Measurements from ENCODE around the gene NUS1.

GRCh38 chr6:117718895-117719294, 43.6 kb downstream of the NUS1 start:
- TF ChIP-seq POLR2AphosphoS5 (IDR thresholded peaks at IDR 0.05) (no peak), POLR2A (IDR thresholded peaks at IDR 0.05) (no peak), CTCF (IDR thresholded peaks at IDR 0.05) (no peak)

Measured in stomach (tissue), 4 donors.